ENCODE data around the gene POC1A.

Gene POC1A

DNA sequence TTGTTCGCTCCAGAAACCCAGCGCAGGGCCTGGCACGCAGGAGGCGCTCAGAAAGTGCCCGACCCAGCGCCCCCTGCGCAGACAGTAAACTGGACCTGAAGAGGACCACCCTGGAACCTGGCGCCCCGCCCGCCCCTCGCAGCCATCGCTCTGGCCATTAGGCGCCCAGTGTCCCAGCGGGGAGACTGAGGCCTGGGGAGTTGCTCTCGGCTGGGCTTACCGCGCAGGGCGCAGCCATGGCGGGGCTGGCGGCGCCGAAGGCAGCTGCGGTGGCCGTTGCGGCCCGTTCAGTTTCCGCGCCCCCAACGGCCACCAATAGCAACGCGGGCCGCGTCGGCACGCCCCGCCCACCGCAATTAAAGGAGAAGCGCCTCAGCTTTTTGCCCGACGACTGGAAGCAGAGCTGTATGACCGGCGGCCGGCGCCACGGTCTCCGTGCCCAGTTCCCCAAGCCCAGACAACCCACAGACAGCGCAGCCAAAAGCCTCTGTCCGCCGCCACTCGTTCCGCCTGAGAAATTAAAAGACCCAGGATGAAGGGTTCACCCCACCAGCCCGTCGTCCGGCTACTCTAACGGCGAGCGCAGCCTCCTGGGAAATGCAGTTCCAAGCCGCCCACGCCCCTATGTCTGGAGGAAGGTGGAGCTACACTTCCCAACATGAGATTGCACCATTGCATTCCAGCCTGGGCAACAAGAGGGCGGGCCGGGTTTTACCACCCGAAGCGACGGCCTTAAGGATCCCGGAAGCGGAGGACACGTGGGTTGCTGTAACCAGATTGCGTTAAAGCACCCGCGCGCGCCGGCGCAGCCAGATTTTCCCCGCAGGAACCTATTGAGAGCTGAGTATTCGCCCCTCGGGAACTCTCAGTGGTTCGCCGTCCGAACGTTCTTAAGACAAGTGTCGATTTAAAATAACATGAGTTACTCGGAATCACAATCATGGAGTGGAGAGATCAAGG lies at the start of gene POC1A:
POC1A (minus strand) TSS at position 289 of the 960 bp plus-strand sequence; CDS start at position 238, 51 bp downstream.
- DNase-seq (ENCODE audit: low spot score) = peak; percentile 92
- no peak for TF ChIP-seq CTCF (IDR thresholded peaks at IDR 0.05; ENCODE audit: extremely low read depth, insufficient read depth, missing control alignments)
- in situ Hi-C loops (cut with MboI; ENCODE audit: low pct_unique_long_range_greater_than_20kb, low sequenced_read_pairs, unreplicated experiment) = no loop called here

DNA sequence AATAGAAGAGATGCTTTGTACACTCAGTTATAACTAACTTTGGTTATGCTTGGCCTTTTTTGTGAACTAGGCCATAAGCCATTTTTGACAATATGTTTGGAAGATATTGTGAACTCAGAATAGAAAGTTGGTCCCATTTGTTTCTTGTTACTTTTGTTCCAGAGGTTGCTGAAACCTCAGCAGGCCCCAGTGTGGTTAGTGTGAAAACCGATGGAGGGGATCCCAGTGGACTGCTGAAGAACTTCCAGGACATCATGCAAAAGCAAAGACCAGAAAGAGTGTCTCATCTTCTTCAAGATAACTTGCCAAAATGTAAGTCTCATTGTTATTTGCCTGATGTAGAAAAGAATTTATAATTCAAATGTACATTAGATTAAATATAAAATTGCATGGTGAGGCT lies 49.5 kb upstream of the POC1A start:
- DNase-seq (ENCODE audit: low spot score) = no peak
- in situ Hi-C loops (cut with MboI; ENCODE audit: low pct_unique_long_range_greater_than_20kb, low sequenced_read_pairs, unreplicated experiment) = no loop called here
- no peak for TF ChIP-seq CTCF (IDR thresholded peaks at IDR 0.05; ENCODE audit: extremely low read depth, insufficient read depth, missing control alignments)

DNA sequence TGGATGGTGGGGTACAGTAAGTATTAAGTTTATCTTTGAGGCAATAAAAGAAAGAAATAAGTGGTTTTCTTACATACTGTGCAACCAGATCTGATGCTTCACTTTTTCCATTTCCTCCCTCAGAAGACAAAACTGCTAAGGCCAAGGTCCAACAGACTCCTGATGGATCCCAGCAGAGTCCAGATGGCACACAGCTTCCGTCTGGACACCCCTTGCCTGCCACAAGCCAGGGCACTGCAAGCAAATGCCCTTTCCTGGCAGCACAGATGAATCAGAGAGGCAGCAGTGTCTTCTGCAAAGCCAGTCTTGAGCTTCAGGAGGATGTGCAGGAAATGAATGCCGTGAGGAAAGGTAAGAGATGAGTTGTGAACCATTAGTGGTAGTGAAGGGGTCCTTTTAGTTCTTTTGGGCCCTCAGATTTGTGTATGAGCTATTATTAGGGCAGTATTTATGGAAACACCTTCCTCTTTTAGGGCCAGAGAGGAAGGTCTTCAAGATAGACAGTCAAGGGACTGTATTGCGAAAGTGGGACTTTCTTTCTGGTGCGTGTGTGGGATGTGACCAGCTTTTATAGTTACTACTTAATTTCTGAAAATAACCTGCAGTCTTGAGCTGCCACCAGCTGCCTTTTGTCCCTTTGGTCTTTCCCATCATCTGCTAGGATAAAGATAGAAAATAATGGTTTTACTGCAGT lies 48.3 kb upstream of the POC1A start:
- TF ChIP-seq CTCF (IDR thresholded peaks at IDR 0.05; ENCODE audit: extremely low read depth, insufficient read depth, missing control alignments) = peak; percentile 0
- in situ Hi-C loops (cut with MboI; ENCODE audit: low pct_unique_long_range_greater_than_20kb, low sequenced_read_pairs, unreplicated experiment) = no loop called here
- DNase-seq (ENCODE audit: low spot score) = no peak

GRCh38 chr3:52200981-52201679 lies 46.9 kb upstream of the POC1A start:
- no peak for DNase-seq (ENCODE audit: low spot score)
- no peak for TF ChIP-seq CTCF (IDR thresholded peaks at IDR 0.05; ENCODE audit: extremely low read depth, insufficient read depth, missing control alignments)
- in situ Hi-C loops (cut with MboI; ENCODE audit: low pct_unique_long_range_greater_than_20kb, low sequenced_read_pairs, unreplicated experiment) = no loop called here

GRCh38 chr3:52198643-52199608 lies 44.7 kb upstream of the POC1A start:
- DNase-seq (ENCODE audit: low spot score) = no peak
- in situ Hi-C loops (cut with MboI; ENCODE audit: low pct_unique_long_range_greater_than_20kb, low sequenced_read_pairs, unreplicated experiment) = no loop called here
- no peak for TF ChIP-seq CTCF (IDR thresholded peaks at IDR 0.05; ENCODE audit: extremely low read depth, insufficient read depth, missing control alignments)
